CD14-positive monocyte (primary cell): ENCODE data around the gene SMARCA2. TPM values are rescaled to one million over a fixed set of nuclear protein-coding genes. Genes with fewer than 3 reads are reported as not detected.
A peak's percentile ranks its signal among the peaks of the same experiment; 100 is the strongest.

Experiments
- DNase-seq, 3 donors: peaks; one replicate each; pipeline ENCODE4 v3.0.0-alpha.2; 2011 to 2022
- H2AFZ ChIP-seq: 2 replicates; pipeline ENCODE4 v1.6.0; 2012; ENCODE audit warnings: mild to moderate bottlenecking, low read depth, low read length, inconsistent platforms; ENCODE audit not compliant: insufficient read depth, poor library complexity, severe bottlenecking
- H3K27ac ChIP-seq, 2 donors: 1 replicate in 1 of 2; 2 replicates in 1 of 2; pipeline ENCODE4 v1.5.1; 2012 to 2013; ENCODE audit warnings: low read length in 2 of 2, control low read depth in 1 of 2, inconsistent platforms in 1 of 2, low read depth in 1 of 2, mild to moderate bottlenecking in 1 of 2
- H3K27me3 ChIP-seq, 2 donors: one replicate each; pipeline versions ENCODE4 v1.6.0 to v1.6.1; 2011 to 2013; ENCODE audit warnings: low read length in 2 of 2; ENCODE audit not compliant: control insufficient read depth in 2 of 2, insufficient read depth in 2 of 2
- H3K36me3 ChIP-seq, 2 donors: replicated peaks in 1 of 2; 1 replicate in 1 of 2; 2 replicates in 1 of 2; pipeline versions ENCODE4 v1.5.1 to v1.6.1; 2012 to 2013; ENCODE audit warnings: low read length in 2 of 2, control low read depth in 1 of 2, inconsistent platforms in 1 of 2, mild to moderate bottlenecking in 1 of 2; ENCODE audit not compliant: insufficient read depth in 2 of 2, control insufficient read depth in 1 of 2
- H3K4me1 ChIP-seq, 2 donors: 1 replicate in 1 of 2; 2 replicates in 1 of 2; pipeline versions ENCODE4 v1.5.1 to v1.6.1; 2012 to 2013; ENCODE audit warnings: low read length in 2 of 2, control low read depth in 1 of 2, inconsistent platforms in 1 of 2, mild to moderate bottlenecking in 1 of 2, moderate library complexity in 1 of 2; ENCODE audit not compliant: insufficient read depth in 2 of 2, control insufficient read depth in 1 of 2
- H3K4me2 ChIP-seq: replicated peaks from 2 replicates; pipeline ENCODE3; 2012; ENCODE audit warnings: low read length, moderate library complexity, mild to moderate bottlenecking; ENCODE audit not compliant: poor library complexity, severe bottlenecking; ENCODE audit errors: extremely low read depth
- H3K4me3 ChIP-seq, 3 experiments: fragments of 200-600 bp in 1 of 3; sonication (generic) in 1 of 3; replicated peaks in 1 of 3; 1 replicate in 2 of 3; 2 replicates in 1 of 3; pipeline ENCODE4 v1.5.1; 2011 to 2013; ENCODE audit warnings: low read length in 3 of 3, mild to moderate bottlenecking in 3 of 3, control low read depth in 2 of 3, low read depth in 2 of 3, inconsistent platforms in 1 of 3, moderate library complexity in 1 of 3
- H3K79me2 ChIP-seq: 2 replicates; pipeline ENCODE4 v1.6.0; 2012; ENCODE audit warnings: mild to moderate bottlenecking, control low read depth, inconsistent platforms, low read length, moderate library complexity; ENCODE audit not compliant: insufficient read depth
- H3K9ac ChIP-seq: 2 replicates; pipeline ENCODE4 v1.6.0; 2017; ENCODE audit warnings: low read length, mild to moderate bottlenecking; ENCODE audit not compliant: insufficient read depth, poor library complexity, severe bottlenecking
- H3K9me3 ChIP-seq, 2 donors: replicated peaks in 1 of 2; 1 replicate in 1 of 2; 2 replicates in 1 of 2; pipeline versions ENCODE4 v1.5.1 to v1.6.1; 2012 to 2013; ENCODE audit warnings: low read length in 2 of 2, control low read depth in 1 of 2; ENCODE audit not compliant: control insufficient read depth in 1 of 2, insufficient read depth in 1 of 2
- H4K20me1 ChIP-seq: 2 replicates; pipeline ENCODE4 v1.6.0; 2012; ENCODE audit warnings: mild to moderate bottlenecking, low read length, control low read depth, moderate library complexity; ENCODE audit not compliant: insufficient read depth
- H3K27ac Mint-ChIP-seq, 7 donors: one replicate each; pipeline ENCODE4 v1.8.0; 2020; ENCODE audit warnings: mild to moderate bottlenecking in 7 of 7, mixed read lengths in 7 of 7, moderate library complexity in 6 of 7, inconsistent platforms in 2 of 7
- H3K27me3 Mint-ChIP-seq, 3 donors: one replicate each; pipeline ENCODE4 v1.8.0; 2021 to 2022; ENCODE audit warnings: low read depth in 3 of 3, mild to moderate bottlenecking in 3 of 3, mixed read lengths in 3 of 3, moderate library complexity in 3 of 3, inconsistent platforms in 1 of 3
- H3K36me3 Mint-ChIP-seq, 2 donors: one replicate each; pipeline ENCODE4 v1.8.0; 2020; ENCODE audit warnings: mixed read lengths in 2 of 2, inconsistent platforms in 1 of 2, mild to moderate bottlenecking in 1 of 2
- H3K4me1 Mint-ChIP-seq: one replicate; pipeline ENCODE4 v1.8.0; 2020; ENCODE audit warnings: mild to moderate bottlenecking, mixed read lengths
- H3K4me3 Mint-ChIP-seq, 2 donors: one replicate each; pipeline ENCODE4 v1.8.0; 2020; ENCODE audit warnings: mild to moderate bottlenecking in 2 of 2, mixed read lengths in 2 of 2, moderate library complexity in 1 of 2
- H3K9me3 Mint-ChIP-seq, 7 donors: one replicate each; pipeline ENCODE4 v1.8.0; 2020 to 2022; ENCODE audit warnings: mixed read lengths in 7 of 7, mild to moderate bottlenecking in 6 of 7, moderate library complexity in 6 of 7, inconsistent platforms in 2 of 7
- whole genome bisulfite sequencing: methylation state at CpG from one replicate; pipeline ENCODE4 v1.1.5; 2013; ENCODE audit warnings: missing lambda C conversion rate; ENCODE audit not compliant: insufficient coverage; 5-methylcytosine and 5-hydroxymethylcytosine counted together
- intact Hi-C, 2 donors: fragments of 100-400 bp; cut with micrococcal nuclease; formaldehyde crosslinking; loops; one replicate each; pipeline versions ENCODE4 v1.15.0 to v1.15.1; 2023
- polyA plus RNA-seq, 3 donors: library from polyadenylated mRNA; depleted of rRNA in 1 of 3; unstranded in 2 of 3; stranded (reverse) in 1 of 3; fragments of 300-500 nt in 2 of 3; fragments of >200 nt in 1 of 3; fragmentation: Illumina TruSeq in 2 of 3; gene quantifications; 1 replicate in 2 of 3; 2 replicates in 1 of 3; pipeline ENCODE4 v1.2.3, GENCODE V29; 2012 to 2021
- TF ChIP-seq, protein P1 (sequence below): fragments of 200-600 bp; IDR thresholded peaks from one replicate; pipeline ENCODE4 v1.8.0; 2022; ENCODE audit warnings: antibody characterized with exemption, mild to moderate bottlenecking

The SMARCA2 gene
- polyA plus RNA-seq, 3 donors = 11.0 to 54.7 (median 11.8) TPM

DNA sequence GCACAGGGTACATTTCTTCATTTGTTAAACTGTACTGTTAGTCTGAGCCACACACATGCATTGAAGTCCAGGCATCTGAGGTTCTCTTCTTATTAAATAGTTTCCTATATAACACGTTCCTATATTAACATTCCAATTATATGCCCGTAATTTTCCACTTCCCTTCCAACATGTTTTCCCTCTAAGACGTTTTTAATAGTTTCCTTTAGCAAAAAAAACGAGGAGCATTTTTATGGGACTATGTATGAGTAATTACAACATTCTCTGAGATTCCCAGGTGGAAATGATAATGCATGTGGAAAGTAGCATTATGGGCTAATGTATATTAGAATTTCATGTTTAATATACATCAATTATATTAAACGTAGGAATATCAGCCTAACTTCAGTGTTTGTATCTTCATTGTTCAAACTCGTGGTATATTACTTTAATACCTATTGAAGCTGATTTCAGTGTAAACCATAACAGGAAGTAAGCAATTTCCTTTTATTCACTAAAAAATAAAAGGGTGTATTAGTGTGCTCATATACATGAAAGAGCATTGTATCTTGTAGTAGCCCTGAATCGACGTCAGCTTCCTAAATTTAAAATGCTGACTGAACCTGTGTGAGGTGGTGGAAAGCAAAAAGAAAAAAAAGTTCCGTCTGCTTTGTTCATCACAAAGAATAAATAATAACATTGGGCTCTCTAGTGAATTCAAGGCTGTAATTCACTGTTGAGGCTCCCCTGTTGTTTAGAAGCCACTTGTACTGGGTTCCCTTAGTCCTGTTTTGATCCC, 11.3 kb downstream of the SMARCA2 start:
- Histone ChIP-seq H3K4me3 (no peak overlapping the region), H3K79me2 (peaks cover 100% of the 10 kb centered on the region), H3K36me3 (peaks cover 8 to 24% of the 10 kb centered on the region in 2 donors), H3K9me3 (no peaks in the 10 kb centered on the region), H3K4me1 (peaks cover 47 to 53% of the 10 kb centered on the region in 2 donors), H3K27ac (peak overlapping the region in 1 of 2 donors; percentile 69), H3K27me3 (no peaks in the 10 kb centered on the region), H3K4me2 (peak overlapping the region; percentile 20), H2AFZ (no peak overlapping the region), H4K20me1 (peaks cover 100% of the 10 kb centered on the region), H3K9ac (no peak overlapping the region)
- no peaks in the 10 kb centered on the region for H3K9me3 Mint-ChIP-seq
- H3K4me3 Mint-ChIP-seq = no peak overlapping the region
- 71% methylated on average over 1 of the region's 9 CpGs for whole genome bisulfite sequencing
- TF ChIP-seq, protein P1, sequence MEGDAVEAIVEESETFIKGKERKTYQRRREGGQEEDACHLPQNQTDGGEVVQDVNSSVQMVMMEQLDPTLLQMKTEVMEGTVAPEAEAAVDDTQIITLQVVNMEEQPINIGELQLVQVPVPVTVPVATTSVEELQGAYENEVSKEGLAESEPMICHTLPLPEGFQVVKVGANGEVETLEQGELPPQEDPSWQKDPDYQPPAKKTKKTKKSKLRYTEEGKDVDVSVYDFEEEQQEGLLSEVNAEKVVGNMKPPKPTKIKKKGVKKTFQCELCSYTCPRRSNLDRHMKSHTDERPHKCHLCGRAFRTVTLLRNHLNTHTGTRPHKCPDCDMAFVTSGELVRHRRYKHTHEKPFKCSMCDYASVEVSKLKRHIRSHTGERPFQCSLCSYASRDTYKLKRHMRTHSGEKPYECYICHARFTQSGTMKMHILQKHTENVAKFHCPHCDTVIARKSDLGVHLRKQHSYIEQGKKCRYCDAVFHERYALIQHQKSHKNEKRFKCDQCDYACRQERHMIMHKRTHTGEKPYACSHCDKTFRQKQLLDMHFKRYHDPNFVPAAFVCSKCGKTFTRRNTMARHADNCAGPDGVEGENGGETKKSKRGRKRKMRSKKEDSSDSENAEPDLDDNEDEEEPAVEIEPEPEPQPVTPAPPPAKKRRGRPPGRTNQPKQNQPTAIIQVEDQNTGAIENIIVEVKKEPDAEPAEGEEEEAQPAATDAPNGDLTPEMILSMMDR = no peak
- intact Hi-C loops = no loop called here
- H3K36me3 Mint-ChIP-seq = peaks cover 25 to 26% of the 10 kb centered on the region in 2 donors
- H3K4me1 Mint-ChIP-seq = peaks cover 81% of the 10 kb centered on the region
- H3K27ac Mint-ChIP-seq = peak overlapping the region; percentile 59 to 90 (median 77)
- peak; percentile 10 to 24 (median 14) for DNase-seq
- H3K27me3 Mint-ChIP-seq = peaks cover 0 to 2% (median 0%) of the 10 kb centered on the region in 3 donors

DNA sequence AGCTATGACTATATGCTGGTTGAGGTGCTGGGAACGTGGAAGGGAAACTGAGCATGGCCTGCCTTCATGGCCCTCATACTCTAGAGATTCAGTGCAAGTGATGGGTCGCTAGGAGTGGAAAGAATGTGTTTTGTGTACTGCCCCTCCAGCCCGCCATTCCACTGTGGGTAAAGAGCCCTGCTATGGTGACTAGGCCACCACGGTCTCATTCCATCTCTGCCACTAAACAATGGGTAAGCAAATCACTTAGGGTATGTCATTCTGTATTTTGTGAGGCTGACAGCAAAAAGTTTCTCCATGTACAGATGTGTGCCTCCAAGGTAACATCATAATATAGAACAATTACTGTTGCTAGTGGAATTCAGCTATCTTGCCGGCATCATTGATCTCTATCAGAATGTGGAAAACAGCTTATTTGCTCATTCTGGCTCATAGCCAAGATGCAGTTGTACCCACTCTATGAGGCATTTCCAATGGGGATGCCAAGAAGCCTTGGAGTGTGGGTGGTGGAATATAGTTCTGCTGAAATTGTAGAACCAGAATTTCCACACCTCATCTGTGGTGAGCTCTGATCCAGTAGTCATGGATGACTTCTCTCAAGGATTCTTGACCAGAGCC, 12.5 kb downstream of the SMARCA2 start:
- intact Hi-C loops = no loop called here
- peaks cover 32 to 34% of the 10 kb centered on the region in 2 donors for H3K36me3 Mint-ChIP-seq
- H3K9me3 Mint-ChIP-seq = no peaks in the 10 kb centered on the region
- peaks cover 0 to 2% (median 0%) of the 10 kb centered on the region in 3 donors for H3K27me3 Mint-ChIP-seq
- Histone ChIP-seq H3K4me3 (no peak overlapping the region), H3K79me2 (peaks cover 97% of the 10 kb centered on the region), H3K27me3 (no peaks in the 10 kb centered on the region), H3K4me1 (peaks cover 46% of the 10 kb centered on the region in 2 donors), H3K9me3 (no peaks in the 10 kb centered on the region), H3K36me3 (peaks cover 13 to 37% of the 10 kb centered on the region in 2 donors), H4K20me1 (peaks cover 97% of the 10 kb centered on the region), H3K9ac (no peak overlapping the region), H2AFZ (no peak overlapping the region), H3K4me2 (no peak overlapping the region), H3K27ac (peak overlapping the region in 1 of 2 donors; percentile 39)
- peaks cover 74% of the 10 kb centered on the region for H3K4me1 Mint-ChIP-seq
- no peak for DNase-seq
- TF ChIP-seq, protein P1 = no peak
- no CpG with 5 or more reads among the region's 5 CpGs for WGBS
- no peak overlapping the region for H3K4me3 Mint-ChIP-seq
- H3K27ac Mint-ChIP-seq = peak overlapping the region in 4 of 7 donors; percentile 38 to 82 (median 71)
